ENCODE data around the gene PDPN. TPM values are rescaled to one million over a fixed set of nuclear protein-coding genes. Genes with fewer than 3 reads are reported as not detected.

PDPN gene
- total RNA-seq, 1 donor from 2014 or later: 43.7 TPM

DNA sequence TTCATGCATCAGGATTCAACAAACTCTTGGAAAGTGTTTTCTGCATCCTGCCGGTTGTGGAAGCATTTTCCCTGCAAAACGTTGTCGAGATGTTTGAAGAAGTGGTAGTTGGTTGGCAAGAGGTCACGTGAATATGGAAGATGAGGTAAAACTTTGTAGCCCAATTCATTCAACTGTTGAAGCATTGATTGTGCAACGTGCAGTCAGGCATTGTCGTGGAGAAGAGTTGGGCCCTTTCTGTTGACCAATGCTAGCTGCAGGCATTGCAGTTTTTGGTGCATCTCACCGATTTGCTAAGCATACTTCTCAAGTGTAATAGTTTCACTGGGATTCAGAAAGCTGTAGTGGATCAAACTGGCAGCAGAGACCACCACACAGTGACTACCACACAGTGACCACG, 59.4 kb downstream of the PDPN start:
- intact Hi-C loops (cut with DNase I): no loop called here
- no peak for DNase-seq (ENCODE audit: extremely low spot score in 2 of 2)
- no peaks in the 10 kb centered on the region for H3K27me3 ChIP-seq
- no peaks in the 10 kb centered on the region for H3K4me1 ChIP-seq
- H3K4me3 ChIP-seq: no peak overlapping the region
- H3K9me3 ChIP-seq: peaks cover 5% of the 10 kb centered on the region
- no peaks in the 10 kb centered on the region for H3K36me3 ChIP-seq
- TF ChIP-seq, protein P1, sequence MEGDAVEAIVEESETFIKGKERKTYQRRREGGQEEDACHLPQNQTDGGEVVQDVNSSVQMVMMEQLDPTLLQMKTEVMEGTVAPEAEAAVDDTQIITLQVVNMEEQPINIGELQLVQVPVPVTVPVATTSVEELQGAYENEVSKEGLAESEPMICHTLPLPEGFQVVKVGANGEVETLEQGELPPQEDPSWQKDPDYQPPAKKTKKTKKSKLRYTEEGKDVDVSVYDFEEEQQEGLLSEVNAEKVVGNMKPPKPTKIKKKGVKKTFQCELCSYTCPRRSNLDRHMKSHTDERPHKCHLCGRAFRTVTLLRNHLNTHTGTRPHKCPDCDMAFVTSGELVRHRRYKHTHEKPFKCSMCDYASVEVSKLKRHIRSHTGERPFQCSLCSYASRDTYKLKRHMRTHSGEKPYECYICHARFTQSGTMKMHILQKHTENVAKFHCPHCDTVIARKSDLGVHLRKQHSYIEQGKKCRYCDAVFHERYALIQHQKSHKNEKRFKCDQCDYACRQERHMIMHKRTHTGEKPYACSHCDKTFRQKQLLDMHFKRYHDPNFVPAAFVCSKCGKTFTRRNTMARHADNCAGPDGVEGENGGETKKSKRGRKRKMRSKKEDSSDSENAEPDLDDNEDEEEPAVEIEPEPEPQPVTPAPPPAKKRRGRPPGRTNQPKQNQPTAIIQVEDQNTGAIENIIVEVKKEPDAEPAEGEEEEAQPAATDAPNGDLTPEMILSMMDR (IDR thresholded peaks at IDR 0.05): no peak
- TF ChIP-seq POLR2AphosphoS5 (IDR thresholded peaks at IDR 0.05; ENCODE audit: insufficient read depth in 1 of 2, low read depth in 1 of 2): no peak
- no peak for TF ChIP-seq POLR2A (IDR thresholded peaks at IDR 0.05)
- H3K27ac ChIP-seq: no peak overlapping the region

DNA sequence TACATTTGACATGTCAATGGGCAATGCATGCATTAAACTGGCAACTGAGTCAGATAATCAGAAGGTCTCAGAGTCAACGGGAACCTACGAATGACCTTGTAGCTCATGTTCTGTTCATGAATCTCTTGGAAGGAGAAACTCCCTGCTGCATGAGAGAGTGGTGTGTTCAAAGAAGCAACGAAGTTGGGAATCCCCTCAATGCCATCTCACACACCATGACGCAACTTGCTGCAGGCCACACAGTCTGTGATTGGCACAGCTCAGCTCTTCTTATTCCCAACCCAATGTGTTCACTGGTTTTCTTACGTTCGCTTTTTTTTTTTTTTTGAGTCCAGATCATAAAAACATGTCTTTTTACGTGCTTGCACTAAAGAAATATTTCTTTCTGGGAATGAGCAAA, 62.9 kb downstream of the PDPN start:
- TF ChIP-seq POLR2A (IDR thresholded peaks at IDR 0.05) (no peak), POLR2AphosphoS5 (IDR thresholded peaks at IDR 0.05; ENCODE audit: insufficient read depth in 1 of 2, low read depth in 1 of 2) (no peak)
- TF ChIP-seq, protein P1 (IDR thresholded peaks at IDR 0.05): no peak
- Histone ChIP-seq H3K27me3 (no peaks in the 10 kb centered on the region), H3K4me3 (no peak overlapping the region), H3K36me3 (no peaks in the 10 kb centered on the region), H3K9me3 (no peaks in the 10 kb centered on the region), H3K4me1 (no peaks in the 10 kb centered on the region), H3K27ac (no peak overlapping the region)
- intact Hi-C loops (cut with DNase I): no loop called here
- no peak for DNase-seq (ENCODE audit: extremely low spot score in 2 of 2)

DNA sequence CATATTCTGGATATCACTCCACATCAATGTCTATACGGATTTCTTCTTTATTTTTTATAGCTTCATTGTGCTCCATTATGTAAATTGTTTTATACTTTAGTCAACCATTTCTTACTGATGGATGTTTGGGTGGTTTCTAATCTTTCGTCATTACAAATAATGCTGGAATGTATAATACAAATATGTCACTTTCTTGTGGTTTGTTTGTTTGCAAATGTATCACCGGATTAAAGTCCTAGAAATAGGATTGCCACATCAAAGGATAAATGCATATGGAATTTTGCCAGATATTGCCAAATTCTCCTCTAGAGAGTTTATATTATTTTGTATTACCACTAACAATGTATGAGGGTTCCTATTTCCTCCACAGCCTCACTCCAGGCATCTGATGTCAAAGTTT, 67.6 kb downstream of the PDPN start:
- no peak overlapping the region for H3K4me3 ChIP-seq
- TF ChIP-seq POLR2AphosphoS5 (IDR thresholded peaks at IDR 0.05; ENCODE audit: insufficient read depth in 1 of 2, low read depth in 1 of 2): peak in 1 of 2 donors; percentile 43
- no peak for TF ChIP-seq POLR2A (IDR thresholded peaks at IDR 0.05)
- H3K9me3 ChIP-seq: no peaks in the 10 kb centered on the region
- no peak for DNase-seq (ENCODE audit: extremely low spot score in 2 of 2)
- intact Hi-C loops (cut with DNase I): no loop called here
- H3K4me1 ChIP-seq: no peaks in the 10 kb centered on the region
- H3K27ac ChIP-seq: no peak overlapping the region
- no peaks in the 10 kb centered on the region for H3K27me3 ChIP-seq
- no peaks in the 10 kb centered on the region for H3K36me3 ChIP-seq

DNA sequence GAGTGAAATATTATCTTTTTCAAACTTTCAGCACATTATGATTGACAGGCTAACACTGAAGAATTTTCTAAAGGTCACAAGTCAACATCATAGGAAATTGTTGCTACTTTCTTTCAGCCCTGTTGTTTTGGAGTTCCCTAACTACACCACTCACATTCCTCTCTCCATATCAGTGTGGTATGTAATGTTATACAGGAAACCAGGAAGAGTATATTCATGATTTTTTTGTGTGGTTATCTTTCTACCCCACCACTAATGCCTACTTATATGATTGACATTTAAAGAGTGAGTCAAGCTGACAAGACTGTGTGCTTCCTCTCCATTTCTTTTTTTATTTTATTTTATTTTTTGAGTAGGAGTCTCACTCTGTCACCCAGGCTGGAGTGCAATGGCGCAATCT, 68.6 kb downstream of the PDPN start:
- no peak overlapping the region for H3K4me3 ChIP-seq
- intact Hi-C loops (cut with DNase I): no loop called here
- no peak overlapping the region for H3K27ac ChIP-seq
- no peak for DNase-seq (ENCODE audit: extremely low spot score in 2 of 2)
- no peaks in the 10 kb centered on the region for H3K9me3 ChIP-seq
- H3K36me3 ChIP-seq: no peaks in the 10 kb centered on the region
- TF ChIP-seq POLR2A (IDR thresholded peaks at IDR 0.05) (no peak), POLR2AphosphoS5 (IDR thresholded peaks at IDR 0.05; ENCODE audit: insufficient read depth in 1 of 2, low read depth in 1 of 2) (no peak)
- TF ChIP-seq, protein P1 (IDR thresholded peaks at IDR 0.05): no peak
- H3K4me1 ChIP-seq: no peaks in the 10 kb centered on the region
- no peaks in the 10 kb centered on the region for H3K27me3 ChIP-seq

DNA sequence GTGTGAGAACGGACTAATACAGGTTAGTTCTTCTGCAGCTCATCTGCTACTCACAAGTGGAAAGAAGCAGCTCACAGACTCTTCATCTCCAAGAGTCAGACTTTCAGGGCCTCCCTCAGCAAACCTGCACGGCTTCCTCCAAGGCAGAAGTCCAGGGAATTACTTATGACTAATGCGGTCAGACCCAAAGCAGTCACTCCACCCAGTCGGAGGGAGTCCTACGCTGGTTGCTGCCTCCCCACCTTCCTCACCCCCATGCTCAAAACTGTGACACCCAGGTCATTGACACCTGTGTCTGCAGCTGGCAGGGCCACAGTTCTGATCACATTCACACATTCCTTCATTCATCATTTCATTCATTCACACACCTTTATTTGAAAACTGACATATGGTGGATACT, 77.9 kb downstream of the PDPN start:
- Histone ChIP-seq H3K9me3 (no peaks in the 10 kb centered on the region), H3K4me3 (no peak overlapping the region), H3K27me3 (no peaks in the 10 kb centered on the region), H3K36me3 (no peaks in the 10 kb centered on the region), H3K27ac (peak overlapping the region; percentile 74), H3K4me1 (peaks cover 52% of the 10 kb centered on the region)
- TF ChIP-seq, protein P1 (IDR thresholded peaks at IDR 0.05): no peak
- TF ChIP-seq POLR2A (IDR thresholded peaks at IDR 0.05) (peak in 1 of 2 donors; percentile 19), POLR2AphosphoS5 (IDR thresholded peaks at IDR 0.05; ENCODE audit: insufficient read depth in 1 of 2, low read depth in 1 of 2) (peak; percentile 23 to 52)
- no peak for DNase-seq (ENCODE audit: extremely low spot score in 2 of 2)
- intact Hi-C loops (cut with DNase I): loop anchor here (10.0 kb wide), 1 partner anchor 143 kb away; no protein-coding TSS in a partner anchor

All from vagina (tissue), 2 donors.